Embryonic facial prominence (tissue), 1 donor: ENCODE data around the gene ZNF865.

Source experiments
- DNase-seq: peaks from one replicate; pipeline ENCODE4 v3.0.0-alpha.2; 2016; ENCODE audit errors: extremely low spot score

The ZNF865 gene

DNA sequence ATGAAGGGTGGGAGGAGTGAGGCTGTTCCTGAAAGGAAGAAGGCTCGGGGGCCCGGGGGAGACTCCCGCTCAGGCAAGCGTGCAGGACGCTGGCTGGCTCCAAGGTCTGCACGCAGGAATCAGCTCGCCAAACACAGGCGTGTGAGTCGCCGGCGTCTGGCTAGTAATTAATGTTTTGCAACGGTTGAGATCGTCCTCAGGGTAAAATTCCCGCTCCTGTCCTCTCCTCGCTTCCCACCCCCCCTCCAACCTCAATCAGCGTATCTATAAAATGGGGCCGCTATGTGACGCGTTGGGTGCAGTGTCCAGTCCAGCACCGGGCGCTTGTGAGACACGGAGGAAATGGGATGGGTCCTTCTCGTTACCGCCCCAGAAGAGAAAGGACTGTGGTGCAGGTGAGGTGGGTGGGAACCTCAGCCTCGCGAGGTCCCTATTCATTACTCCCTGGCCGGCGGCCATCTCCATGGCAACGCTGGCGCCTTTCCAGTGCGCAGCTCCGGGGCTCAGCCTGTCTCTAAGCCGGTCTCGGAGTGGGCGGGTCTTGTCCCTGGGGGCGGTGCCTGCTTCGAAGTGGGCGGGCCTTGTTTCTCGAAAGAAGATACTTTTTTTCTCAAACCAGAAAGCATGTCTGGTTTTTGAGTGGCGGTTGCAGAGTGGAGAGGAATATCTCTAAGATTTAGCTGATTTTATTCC, 18.3 kb upstream of the ZNF865 start:
- DNase-seq = peak; percentile 86

DNA sequence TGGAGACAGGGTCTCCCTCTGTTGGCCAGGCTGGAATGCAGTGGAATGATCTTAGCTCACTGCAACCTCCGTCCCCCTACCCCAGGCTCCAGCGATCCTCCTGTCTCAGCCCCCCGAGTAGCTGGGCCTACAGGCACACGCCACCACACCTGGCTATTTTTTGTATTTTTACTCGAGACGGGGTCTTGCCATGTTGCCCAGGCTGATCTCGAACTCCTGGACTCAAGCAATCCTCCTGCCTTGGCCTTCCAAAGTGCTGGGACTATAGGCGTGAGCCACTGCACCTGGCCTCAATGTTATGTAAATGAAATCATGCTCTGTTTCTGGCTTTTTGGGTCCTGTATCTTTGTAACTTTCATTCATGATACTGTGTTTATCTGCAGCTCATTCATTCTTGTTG, 16.7 kb upstream of the ZNF865 start:
- no peak for DNase-seq

DNA sequence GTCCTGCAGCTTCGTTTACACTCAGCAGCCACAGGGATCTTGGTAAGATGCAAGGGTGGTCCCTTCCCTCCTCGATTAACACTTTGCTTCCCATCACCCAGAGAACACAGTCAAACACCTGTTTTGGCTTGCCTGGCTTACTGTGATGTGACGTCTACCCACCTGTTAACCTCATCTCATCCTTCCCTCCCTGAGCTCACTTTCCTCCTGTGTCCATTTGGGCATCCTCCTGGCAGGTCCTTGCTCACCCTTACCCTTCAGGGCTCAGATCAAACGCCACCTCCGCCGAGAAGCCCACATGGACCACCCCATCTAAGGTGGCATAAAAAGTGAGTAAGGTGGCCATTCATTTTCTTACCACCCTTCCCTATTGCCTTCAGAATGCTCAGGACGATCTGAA, 15.3 kb upstream of the ZNF865 start:
- no peak for DNase-seq

DNA sequence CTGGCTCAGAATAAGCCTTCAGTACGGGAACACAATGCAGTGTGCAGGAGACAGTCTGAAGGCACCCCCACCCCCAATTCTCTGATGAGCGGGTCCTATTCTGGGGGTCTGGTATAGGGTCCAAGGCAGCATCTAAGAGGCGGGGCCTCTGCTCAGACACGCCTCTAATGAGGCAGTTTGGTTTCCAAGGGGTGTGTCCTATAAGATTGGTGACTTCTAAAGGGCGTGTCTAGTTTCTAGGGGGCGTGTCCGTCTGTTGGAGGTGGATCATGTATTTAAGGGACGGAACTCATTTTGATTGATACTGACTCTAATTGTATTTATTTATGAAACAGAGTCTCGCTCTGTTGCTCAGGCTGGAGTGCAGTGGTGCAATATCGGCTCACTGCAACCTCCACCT, 14.8 kb upstream of the ZNF865 start:
- DNase-seq = no peak

DNA sequence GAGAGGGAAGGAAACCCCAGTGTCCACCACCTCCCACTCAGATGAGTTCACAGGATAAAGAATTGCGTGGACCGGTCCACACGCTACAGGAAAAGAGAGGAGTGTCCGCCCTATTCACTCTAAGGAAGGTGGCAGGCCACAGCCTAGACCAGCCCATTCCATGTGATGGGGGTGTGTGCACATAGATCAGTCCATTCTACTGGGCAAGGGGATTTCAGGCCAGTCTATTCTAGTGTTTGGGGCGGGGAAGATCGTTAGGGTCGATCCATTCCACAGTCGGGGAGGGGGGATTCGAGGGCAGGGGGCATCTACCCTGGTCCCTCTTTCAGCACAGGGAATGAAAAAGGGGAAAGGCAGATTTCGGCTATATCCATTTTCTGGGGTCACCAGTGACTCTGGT, 13.9 kb upstream of the ZNF865 start:
- DNase-seq = no peak

DNA sequence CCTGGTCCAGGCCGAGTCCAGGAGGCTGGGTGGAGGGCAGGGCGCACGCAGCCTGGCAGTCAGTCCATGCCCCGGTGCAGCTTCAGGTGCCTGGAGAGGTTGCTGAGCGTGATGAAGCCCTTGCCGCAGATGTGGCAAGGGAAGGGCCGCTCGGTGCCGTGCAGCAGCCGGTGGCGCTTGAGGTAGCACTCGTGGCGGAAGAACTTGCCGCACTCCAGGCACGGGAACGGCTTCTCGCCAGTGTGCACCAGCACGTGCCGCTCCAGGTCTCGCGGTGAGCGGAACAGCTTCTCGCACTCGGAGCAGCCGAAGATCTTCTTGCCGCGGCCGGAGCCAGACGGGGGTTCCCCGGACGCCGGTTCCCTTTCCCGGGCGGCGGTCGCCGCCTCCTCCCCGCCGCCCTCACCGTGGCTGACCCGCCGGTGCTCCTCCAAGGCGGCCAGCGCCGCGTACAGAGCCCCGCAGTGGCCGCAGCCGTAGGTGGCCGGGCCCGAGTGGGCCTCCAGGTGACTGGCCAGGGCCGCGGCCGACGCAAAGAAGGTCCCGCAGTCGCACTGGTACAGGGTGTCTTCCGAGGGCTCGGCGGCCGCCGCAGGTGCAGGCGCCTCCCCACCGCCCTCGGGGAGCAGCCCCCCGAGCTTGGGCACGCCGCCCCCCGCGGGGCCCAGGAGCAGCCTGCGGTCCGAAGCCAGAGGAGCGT, 12.9 kb upstream of the ZNF865 start:
- no peak for DNase-seq

DNA sequence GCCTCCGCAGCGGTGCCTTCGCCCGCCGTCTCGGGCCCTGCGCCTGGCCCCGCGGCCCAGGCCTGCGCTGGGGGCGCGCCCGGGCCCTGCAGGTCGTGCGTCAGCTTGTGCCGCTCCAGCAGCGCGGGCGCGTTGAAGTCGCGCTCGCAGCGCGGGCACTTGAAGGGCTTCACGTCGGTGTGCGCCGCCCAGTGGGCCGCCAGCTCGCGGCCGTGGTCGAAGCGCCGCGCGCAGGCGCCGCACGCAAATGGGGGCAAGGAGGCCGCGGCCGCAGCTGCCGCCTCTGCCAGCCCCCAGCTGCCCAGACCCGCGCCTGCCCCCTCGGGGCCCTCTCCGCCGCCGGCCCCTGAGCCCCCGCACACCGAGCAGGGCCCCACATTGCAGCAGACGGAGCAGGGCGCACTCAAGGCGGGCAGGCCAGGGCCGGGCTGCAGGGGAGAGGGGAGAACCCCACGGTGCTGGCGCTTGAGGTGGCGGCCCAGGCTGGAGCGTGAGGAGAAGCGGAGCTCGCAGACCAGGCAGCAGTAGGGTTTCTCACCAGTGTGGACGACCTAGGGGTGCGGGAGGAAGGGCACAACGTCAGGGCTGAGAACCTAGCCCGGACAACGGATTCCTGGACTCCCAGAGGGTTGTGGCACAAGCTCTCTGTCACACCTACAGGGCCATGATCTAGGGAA, 12.2 kb upstream of the ZNF865 start:
- no peak for DNase-seq

DNA sequence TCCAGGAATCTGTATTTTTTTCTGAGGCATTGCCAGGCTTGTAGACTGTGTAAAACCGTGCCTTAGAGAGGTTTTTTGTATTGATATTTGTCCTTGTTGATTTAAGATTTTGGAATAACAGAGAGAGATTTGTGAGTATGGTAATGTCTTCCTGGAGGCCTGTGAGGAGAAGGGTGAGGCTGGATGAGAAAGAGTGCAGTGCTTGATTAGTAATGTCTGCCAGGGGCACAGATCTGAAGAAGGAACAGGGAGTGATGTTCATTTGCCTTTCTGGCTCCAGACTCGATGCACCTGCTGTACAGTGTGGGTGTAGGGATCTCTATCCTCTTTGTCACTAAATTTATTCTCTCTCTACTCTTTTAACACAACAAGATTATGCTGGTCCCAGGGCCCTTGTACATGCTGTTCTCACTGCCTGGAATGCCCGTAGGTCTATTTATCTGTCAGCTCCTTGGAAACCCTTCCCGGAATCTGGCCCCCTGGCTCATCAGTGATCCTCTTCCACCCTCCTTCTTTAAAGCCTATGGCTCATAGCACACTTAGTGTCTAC, 10.4 kb upstream of the ZNF865 start:
- DNase-seq = no peak

DNA sequence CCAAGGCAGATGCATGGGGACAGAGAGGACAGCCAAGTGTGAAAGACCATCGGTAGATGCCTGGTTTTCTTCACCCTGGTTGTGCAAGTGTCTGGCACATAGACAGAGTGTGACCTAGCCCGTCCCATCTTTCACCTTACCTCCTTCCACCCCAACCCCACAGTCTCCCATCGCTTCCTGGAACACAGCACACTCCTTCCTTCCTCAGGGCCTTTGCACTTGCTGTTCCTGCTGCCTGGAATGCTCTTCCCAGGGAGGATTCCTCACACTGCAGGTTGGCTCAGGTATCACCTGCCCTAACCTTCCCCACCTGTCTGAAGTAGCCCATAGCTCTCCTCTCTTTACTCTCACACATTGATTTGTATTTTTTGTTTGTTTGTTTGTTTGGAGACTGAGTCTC, 9.1 kb upstream of the ZNF865 start:
- no peak for DNase-seq

DNA sequence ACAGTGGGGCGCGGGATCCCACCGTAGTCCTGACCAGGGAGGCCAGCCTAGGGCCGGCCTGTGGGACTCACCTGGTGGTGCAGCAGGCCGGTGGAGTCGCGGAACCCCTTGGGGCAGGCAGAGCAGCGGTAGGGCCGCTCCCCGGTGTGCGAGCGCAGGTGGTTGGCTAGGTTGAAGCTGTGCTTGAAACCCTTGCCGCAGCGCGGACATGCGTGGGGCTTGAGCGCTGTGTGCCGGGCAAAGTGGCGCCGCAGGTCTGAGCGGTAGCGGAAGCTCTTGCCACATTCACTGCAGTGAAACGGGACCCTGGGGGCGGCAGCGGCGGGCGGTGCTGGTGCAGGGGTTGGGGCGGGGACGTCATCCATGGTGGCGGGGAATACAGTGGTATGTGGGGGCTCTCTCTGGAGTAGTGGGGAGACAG, 7.9 kb upstream of the ZNF865 start:
- DNase-seq = no peak

DNA sequence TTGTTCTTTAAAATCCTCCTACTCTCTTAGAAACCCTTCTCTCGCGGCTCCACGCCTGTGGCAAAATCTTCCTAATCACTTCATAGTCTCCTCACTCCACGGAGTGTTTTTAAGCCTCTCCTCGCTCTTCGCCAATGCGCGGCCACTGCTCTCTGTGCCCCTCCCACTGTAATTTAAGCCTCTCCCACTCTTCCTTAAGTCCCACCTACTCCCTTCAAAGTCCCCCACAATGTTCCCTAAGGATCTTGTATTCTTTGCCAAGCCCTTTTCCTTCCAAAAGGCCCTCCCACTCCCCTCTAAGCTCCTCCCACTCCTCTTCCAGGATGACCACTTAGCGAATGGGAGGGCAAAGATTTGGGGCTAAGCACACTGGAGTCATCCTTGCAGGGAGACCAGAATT, 7.4 kb upstream of the ZNF865 start:
- no peak for DNase-seq

DNA sequence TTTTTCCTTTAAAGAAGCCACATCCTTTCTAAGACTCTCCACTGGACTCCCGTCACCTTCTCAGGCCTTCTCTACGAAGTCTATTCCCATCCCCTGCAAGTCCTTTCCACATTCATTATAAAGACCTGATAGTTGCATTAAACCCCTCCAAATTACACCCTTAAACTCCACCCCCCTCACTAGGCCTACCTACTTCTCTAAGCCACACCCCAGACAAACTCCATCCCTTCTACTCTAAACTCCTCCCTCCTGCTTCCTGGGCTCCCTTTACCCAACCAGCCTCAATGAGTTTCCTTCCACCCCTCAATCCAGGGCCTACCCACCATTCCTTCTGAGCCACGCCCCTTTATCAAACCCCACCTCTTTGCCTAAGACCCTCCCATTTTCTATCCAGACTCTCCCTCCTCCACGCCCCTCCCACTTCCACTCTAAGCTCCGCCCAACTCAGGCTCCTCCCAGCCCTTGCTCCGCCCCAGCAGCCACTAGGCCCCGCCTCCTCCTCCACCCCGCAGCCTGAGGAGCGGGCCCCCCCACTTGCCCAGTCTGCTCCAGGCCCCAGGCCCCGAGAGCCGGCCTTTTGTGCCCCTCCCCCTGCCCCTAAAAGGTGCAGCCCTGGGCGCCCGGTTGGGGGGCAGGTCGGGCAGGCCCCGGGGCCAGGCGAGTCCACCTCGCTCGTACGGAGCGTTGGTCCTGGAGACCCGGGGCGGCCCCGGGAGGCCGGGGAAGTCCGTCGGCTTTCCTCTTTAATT, 6.6 kb upstream of the ZNF865 start:
- peak; percentile 92 for DNase-seq

DNA sequence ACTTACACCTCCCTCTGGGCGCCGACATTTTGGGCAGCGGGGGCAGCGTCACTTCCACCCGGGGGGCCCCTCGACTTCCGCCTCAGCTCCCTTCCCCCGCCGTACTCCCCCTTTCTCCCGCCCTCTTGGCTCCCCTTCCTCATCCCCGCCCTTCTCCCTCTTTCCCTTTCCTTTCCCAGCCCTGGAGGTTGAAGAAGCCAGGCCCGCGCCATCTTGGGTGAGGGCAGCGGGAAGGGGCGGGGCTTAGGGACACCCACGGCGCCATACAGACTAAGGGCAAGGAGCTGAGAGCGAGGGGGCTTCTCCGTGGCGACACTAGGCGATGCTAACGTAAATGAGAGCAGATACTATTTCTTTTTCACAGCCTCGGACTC, 6.0 kb upstream of the ZNF865 start, which contains the start of gene FIZ1:
TSS of gene FIZ1 (minus strand) at position 50 of the 374 bp plus-strand sequence. CDS start 1,652 bp downstream, outside the sequence.
- peak; percentile 99 for DNase-seq

DNA sequence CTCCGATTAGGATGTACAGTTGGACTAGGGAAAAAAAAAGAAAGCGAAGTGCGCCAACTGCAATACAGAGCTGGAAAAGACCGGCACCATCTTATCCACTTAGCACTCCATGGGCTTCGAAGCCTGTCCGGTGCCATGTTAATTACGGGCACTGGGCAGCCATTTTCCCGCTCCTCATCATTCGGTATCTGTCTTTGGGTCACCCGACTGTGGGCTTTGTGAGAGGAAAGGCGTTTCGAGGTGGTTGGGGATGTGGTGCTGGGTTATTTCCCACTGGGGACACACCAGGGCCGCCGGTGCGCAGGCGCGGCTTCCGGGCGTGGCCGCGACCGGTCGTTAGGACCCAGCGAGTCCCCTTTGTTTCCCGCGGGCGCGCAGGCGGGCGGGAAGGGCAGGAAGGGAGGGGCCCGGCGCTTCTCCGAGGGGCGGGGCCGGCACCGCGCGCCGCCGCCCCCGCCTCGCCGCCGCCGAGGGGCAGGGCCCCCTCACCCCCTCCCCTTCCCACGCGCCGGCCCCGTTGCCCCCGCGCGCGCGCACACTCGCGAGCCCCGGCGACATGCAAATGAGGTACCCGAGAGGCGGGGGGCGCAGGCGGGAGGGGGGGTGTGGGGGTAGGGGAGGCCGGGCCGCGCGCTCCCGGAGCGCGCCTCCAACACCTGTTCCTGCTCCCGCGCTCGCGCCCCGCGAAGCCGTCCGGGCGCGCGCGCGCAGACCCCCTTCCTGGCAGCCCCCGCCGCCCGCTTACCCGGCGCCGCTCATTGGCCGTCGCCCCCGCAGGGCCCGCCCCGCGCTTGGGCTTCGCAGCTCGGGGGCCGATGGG, 5.4 kb upstream of the ZNF865 start, which contains the start of gene ZNF524:
TSS of gene ZNF524 (plus strand) at position 447 of the 820 bp plus-strand sequence. CDS start 1,825 bp downstream, outside the sequence.
- DNase-seq = peak; percentile 88

DNA sequence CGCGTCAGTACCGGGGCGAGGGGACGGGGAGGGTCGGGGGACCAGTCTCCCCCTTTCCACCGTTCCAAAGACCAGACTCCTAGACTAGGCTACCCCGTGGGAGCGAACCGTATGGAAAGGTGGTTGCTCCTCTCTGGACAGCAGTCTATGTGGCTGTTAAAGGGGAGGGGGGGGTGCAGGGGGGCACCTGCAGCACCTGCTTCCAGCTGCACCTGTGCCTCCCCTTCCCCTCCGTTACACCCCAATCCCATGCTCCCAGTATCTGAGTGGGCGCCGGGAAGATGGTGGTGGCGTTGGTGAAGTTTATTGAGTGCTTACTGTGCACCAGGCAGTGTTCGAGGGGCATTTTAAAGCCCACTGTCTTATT, 4.8 kb upstream of the ZNF865 start:
- DNase-seq = no peak

DNA sequence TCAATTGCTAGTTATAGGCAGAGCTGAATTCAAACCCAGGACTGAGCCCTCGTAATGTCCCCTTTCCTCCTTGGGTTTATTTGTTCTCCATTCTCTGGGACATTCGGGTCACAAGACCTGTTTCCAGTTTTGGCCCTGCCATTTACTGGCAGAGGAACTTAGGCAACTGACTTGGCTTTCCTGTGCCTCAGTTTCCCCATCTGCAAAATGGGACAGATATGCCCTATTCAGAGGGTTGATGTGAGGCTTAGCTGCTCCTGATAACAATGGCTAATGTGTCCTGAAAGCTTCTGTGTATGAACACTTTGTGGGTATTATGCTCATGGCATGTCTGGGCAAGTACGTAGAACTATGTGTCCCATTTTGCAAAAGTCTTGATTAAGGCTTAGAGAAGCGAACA, 4.4 kb upstream of the ZNF865 start:
- DNase-seq = no peak

DNA sequence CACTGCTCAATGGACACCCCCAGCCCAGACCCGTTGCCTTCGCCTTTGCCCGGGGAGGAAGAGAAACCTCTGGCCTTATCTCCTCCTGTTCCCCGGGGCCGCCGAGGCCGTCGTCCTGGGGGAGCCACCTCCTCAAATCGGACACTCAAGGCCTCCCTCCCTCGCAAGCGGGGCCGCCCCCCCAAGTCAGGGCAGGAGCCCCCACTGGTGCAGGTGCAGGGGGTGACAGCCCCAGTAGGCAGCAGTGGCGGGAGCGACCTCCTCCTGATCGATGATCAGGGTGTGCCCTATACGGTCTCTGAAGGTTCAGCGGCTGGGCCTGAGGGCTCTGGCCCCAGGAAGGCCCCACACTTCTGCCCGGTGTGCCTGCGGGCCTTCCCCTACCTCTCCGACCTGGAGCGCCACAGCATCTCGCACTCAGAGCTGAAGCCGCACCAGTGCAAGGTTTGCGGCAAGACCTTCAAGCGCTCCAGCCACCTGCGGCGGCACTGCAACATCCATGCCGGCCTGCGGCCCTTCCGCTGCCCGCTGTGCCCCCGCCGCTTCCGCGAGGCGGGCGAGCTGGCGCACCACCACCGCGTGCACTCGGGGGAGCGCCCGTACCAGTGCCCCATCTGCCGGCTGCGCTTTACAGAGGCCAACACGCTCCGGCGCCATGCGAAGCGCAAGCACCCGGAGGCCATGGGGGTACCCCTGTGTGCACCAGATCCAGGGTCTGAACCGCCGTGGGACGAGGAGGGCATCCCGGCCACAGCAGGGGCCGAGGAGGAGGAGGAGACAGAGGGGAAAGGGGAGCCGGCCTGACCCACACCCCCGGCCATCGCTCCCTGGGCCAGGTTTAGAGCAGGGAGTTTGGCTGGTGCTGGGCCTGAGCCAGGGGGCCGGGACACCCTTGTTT, 3.1 kb upstream of the ZNF865 start:
- DNase-seq = no peak

DNA sequence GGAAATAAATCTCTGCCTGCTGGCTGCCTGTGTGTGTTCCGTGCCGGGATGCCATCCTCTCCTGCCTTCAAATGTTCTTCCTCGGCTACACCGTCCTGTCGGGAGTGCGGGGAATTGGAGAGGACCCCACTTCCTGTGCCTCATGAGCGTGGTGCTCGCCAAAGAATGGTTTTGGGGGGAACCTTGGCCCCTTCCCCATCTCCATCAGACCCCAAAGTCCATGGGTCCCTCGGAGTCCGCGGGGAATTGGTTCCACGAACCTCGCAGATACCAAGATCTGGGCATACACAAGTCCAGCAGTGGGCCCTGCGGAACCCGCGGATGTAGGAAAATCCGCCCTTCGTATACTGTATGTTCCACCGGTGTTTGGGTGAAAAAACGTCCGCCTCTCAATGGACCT, 2.3 kb upstream of the ZNF865 start:
- no peak for DNase-seq

DNA sequence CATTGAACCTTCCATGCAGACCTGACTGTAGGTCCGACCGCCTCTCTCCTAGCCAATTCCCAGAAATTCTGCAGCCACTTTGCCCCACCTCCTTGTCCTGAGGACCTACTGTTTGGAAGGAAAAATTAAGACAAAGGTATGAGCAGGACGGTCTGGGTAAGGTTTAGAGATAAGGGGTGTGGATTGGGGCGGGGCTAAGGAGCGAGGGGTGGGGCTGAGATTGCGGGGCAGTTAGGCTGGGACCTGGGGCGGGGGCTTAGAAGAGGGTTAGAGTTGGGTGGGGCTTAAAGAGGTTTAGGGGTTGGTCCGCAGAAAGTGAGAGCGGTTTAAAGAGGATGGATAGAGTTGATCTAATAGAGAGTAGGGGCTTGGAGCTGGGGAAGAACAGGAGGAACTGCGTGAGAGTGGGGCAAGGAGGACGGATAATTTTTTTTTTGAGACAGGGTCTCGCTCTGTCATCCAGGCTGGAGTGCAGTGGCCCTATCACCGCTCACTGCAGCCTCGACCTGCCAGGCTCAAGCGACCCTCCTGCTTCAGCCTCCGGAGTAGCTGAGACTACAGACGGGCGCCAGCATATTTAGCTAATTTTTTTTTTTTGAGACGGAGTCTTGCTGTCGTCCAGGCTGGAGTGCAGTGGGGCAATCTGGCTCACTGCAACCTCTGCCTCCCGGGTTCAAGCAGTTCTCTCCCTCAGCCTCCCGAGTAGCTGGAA, 1.7 kb upstream of the ZNF865 start:
- no peak for DNase-seq
